AG10803 (cell line): ENCODE measurements around the gene RAI1.

Experiments used
- DNase-seq: peaks from one replicate; pipeline ENCODE4 v3.0.0; 2010; ENCODE audit warnings: low read depth
- H3K4me3 ChIP-seq: 2 replicates; pipeline ENCODE4 v1.5.1; 2011; ENCODE audit warnings: mild to moderate bottlenecking, low read length, control low read depth
- TF ChIP-seq, protein P1 (sequence below): conservative IDR thresholded peaks from 2 replicates; pipeline ENCODE4 v1.5.1; 2011; ENCODE audit warnings: mild to moderate bottlenecking, low read length, control low read depth, inconsistent platforms

The RAI1 gene

DNA sequence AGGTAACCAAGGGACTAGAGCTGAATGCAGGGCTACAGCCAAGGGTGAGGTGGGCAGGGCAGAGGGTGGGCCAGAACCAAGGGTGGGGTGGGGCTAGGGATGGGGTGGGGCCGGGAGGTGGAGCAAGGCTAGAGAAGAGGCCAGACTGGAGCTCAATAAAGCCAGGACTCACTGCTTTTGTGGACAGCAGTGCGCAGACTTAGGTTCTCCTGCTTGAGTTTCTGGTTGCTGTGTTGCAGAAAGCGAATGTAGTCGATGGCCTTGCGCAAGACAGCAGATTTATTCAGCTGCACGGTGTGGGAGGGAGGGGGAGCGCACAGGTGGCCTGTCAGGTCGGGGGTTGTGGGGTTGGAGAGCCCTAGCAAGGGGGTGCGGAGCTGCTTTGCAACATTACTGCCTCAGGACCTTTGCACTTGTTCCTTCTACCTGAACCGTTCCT, 136.8 kb downstream of the RAI1 start:
- H3K4me3 ChIP-seq: no peak overlapping the region
- TF ChIP-seq, protein P1, sequence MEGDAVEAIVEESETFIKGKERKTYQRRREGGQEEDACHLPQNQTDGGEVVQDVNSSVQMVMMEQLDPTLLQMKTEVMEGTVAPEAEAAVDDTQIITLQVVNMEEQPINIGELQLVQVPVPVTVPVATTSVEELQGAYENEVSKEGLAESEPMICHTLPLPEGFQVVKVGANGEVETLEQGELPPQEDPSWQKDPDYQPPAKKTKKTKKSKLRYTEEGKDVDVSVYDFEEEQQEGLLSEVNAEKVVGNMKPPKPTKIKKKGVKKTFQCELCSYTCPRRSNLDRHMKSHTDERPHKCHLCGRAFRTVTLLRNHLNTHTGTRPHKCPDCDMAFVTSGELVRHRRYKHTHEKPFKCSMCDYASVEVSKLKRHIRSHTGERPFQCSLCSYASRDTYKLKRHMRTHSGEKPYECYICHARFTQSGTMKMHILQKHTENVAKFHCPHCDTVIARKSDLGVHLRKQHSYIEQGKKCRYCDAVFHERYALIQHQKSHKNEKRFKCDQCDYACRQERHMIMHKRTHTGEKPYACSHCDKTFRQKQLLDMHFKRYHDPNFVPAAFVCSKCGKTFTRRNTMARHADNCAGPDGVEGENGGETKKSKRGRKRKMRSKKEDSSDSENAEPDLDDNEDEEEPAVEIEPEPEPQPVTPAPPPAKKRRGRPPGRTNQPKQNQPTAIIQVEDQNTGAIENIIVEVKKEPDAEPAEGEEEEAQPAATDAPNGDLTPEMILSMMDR: no peak
- no peak for DNase-seq

DNA sequence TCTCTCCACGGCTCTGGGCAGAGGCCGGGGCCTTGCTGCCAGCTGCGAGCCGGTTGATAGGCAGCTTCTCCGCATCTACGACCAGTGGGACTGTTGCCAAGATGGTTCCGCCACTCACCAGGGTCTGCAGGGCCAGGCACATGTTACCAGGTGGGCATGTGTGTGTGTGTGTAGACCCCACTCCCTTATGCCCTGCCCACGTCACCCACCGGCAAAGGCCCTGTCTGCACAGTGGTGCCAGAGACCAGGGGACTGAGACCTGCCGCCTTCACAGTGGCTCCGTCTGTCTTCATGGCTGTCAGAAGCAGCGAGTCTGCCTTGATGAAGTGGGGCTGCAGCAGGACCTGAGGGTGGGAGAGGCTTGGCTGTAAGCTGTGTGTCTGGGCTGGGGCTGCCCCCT, 137.9 kb downstream of the RAI1 start:
- DNase-seq: no peak
- no peak overlapping the region for H3K4me3 ChIP-seq
- TF ChIP-seq, protein P1: no peak

DNA sequence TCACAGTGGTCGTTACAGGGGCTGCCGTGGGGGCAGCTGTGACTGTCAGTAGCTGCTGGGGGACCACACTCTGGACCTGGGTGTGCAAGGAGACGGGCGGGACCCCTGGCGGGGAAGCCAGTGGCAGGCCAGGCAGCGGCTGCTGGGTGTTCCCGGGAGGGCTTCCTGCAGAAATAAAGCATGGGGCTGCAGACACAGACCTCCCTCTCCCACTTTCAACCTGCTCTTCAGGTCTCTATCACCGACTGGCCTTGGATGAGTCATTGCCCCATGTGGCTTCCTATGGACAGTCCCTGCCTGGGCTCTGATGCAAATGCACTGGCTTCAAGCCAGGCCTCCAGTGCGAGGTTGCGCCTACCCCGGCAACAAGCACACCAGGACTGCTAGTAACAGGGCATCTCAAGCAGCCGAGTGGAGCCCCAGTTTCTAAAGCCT, 138.3 kb downstream of the RAI1 start:
- DNase-seq: peak; percentile 86
- no peak overlapping the region for H3K4me3 ChIP-seq
- TF ChIP-seq, protein P1: no peak

DNA sequence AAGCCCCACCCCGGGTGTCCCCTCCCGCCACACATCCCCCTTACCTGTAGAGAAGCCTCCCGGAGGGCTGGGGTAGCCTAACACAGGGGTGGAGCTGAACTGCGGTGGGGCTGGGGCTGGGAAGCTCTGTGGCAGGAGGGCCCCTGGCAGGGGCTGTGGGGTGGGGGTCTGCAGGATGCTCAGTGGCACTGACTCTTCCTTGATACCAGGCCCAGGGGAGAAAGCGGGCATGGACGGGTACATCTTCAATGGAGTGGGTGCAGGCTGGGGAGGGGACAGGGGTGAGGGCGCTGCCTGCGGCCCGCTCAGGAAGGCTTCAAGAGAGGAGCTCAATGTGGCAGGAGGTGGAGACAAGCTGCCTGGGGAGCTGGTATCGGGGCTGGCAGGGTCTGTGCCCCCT, 138.8 kb downstream of the RAI1 start:
- H3K4me3 ChIP-seq: no peak overlapping the region
- TF ChIP-seq, protein P1: no peak
- no peak for DNase-seq

DNA sequence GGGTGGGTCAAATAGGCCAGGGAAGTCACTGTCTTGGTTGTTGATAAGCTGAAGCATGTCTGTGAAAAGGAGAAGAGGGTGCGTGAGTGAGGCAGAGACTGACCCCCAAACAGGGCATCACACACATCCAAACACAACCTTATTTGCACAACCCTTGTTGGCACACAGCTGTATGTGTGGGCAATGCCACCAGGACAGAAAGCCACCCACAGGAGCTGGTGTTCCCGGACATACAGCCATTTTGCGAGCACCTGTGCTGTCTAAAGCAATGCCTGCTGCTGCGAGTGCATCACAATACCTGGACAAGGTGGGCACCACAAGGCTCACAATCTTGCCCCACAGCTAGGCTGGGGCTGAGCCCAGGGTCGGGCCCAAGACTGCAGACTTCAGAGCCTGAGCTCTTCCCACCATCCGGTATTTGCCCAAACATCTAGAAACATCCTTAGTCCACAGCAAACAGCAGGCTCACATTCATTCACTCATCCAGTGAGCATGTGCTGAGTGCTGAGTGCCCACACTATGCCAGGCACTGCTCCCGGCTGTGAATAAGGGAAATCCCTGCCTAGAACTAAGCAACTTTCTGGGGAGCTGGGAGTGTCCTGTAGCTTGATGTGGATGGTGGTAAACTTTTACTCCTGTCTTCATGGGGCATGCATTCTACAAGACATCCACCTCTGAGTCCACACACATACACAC, 139.4 kb downstream of the RAI1 start:
- no peak overlapping the region for H3K4me3 ChIP-seq
- TF ChIP-seq, protein P1: no peak
- no peak for DNase-seq

DNA sequence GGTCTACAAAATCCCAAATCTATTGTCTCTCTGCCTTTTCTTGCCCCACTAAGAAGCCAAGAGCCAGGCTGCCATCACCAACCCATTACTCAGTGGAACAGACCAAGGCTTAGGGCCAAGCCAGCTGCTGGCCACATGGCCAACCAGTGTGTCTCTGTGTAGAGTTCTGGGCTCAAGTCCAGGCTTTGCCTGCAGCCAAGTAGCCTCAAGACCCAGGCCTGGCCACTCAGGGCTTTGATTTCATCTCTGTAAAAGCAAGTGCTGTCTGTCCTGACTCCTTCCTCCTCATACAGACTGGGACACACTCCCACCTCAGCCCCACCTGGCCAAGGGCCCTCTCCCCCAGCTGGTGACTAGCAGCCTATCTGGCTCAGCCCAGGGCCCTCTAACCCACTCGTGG, 140.9 kb downstream of the RAI1 start:
- DNase-seq: peak; percentile 95
- TF ChIP-seq, protein P1: no peak
- peak overlapping the region; percentile 61 for H3K4me3 ChIP-seq

DNA sequence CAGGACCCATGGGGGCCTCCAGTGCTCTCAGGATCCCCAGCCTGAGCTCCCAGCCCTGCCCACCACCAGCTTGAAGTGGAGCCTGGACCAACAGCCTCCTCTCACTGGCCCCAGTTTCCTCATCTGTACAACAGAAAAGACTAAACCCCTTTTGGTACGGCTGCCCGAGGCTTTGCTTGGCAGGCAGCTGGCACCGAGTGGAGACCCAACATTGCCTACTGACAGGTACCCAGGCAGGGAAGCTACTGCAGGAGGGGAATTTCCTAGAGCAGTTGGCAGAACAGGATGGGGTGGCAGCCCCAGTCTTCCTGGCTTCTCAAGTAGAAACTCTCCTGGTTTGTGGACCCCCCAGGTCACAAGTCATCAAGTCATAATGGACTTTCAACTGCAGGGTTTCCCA, 141.4 kb downstream of the RAI1 start:
- TF ChIP-seq, protein P1: no peak
- H3K4me3 ChIP-seq: peak overlapping the region; percentile 61
- no peak for DNase-seq
